ENCODE results near the gene RUNX3.
"Not testable (repeated sequence)": the region's sequence is repeated elsewhere in the genome, so short reads cannot be mapped to it uniquely, and the experiment has no call there.

RUNX3 gene

GRCh38 chr1:24910210-24910609 is 19.9 kb downstream of the RUNX3 start:
- H2BK12ac ChIP-seq (ENCODE audit: low read length) = no peak overlapping the region
- H3K4me1 ChIP-seq (ENCODE audit: control insufficient read depth in 2 of 2, insufficient read depth in 1 of 2, low read depth in 1 of 2, low read length in 2 of 2) = peaks cover 0 to 3% of the 10 kb centered on the region in 2 donors
- no peaks in the 10 kb centered on the region for H3K36me3 ChIP-seq (replicated peaks in 1 of 2; ENCODE audit: control insufficient read depth in 2 of 2, insufficient read depth in 2 of 2, low read length in 2 of 2)
- H3K18ac ChIP-seq (ENCODE audit: low read length) = no peak overlapping the region
- H2BK5ac ChIP-seq (ENCODE audit: low read length) = no peak overlapping the region
- H2AFZ ChIP-seq (ENCODE audit: low read length) = no peak overlapping the region
- no peak overlapping the region for H3K4me3 ChIP-seq (ENCODE audit: low read length in 2 of 2)
- H2BK120ac ChIP-seq (ENCODE audit: low read depth, low read length) = no peak overlapping the region
- no peak overlapping the region for H3K9ac ChIP-seq (ENCODE audit: low read depth, low read length, poor library complexity)
- no peak overlapping the region for H4K8ac ChIP-seq (ENCODE audit: low read depth, low read length)
- no peak overlapping the region for H3K4me2 ChIP-seq (ENCODE audit: insufficient read depth, low read length, poor library complexity, severe bottlenecking)
- no peak overlapping the region for H3K14ac ChIP-seq (ENCODE audit: low read length)
- peaks cover 0 to 45% (median 0%) of the 10 kb centered on the region in 3 experiments for H3K27me3 ChIP-seq (ENCODE audit: control insufficient read depth in 3 of 3, insufficient read depth in 3 of 3, low read depth in 1 of 3, low read length in 3 of 3)
- peaks cover 3% of the 10 kb centered on the region for H3K79me1 ChIP-seq (ENCODE audit: low read depth, low read length)
- no peak overlapping the region for H3K4ac ChIP-seq (ENCODE audit: low read length)
- no peaks in the 10 kb centered on the region for H3K9me3 ChIP-seq (replicated peaks in 1 of 2; ENCODE audit: control insufficient read depth in 2 of 2, insufficient read depth in 1 of 2, low read depth in 1 of 2, low read length in 2 of 2)
- H2BK15ac ChIP-seq (ENCODE audit: low read length) = no peak overlapping the region
- H3K23ac ChIP-seq (ENCODE audit: low read depth, low read length, poor library complexity) = no peak overlapping the region
- H3K27ac ChIP-seq (replicated peaks; ENCODE audit: low read length) = no peak overlapping the region
- no peak overlapping the region for H2AK5ac ChIP-seq (ENCODE audit: low read depth, low read length)
- no CpG with 5 or more reads among the region's 9 CpGs for WGBS, 2 donors (ENCODE audit: extremely low coverage in 2 of 2, insufficient read length in 2 of 2, insufficient replicate concordance in 1 of 2)
- H4K91ac ChIP-seq (ENCODE audit: low read depth, low read length, poor library complexity) = no peak overlapping the region
- DNase-seq (ENCODE audit: low spot score) = no peak

DNA sequence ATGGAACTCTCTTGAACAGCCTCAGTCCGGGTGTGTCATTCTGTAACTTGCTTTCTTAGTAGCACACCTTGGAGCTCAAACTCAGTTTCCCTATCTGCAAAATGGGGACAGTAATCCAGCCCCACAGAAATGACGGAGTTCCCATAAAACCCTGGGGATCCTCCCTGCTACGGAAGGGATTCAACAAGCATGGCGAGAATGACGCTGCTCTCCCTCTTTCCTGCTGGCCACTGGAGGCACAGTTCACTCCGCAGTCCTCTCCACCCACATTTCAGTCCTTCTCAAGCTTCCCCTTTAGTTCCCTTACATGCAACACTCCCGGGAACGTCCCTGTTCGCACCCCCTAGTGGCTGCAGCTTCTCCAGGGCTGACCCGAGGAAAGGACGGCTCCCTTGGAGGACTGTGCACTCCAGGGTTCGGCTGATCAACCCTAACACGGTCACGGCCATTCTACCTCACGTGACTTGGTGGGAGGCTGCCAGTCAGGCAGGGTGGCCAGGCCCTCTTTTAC is 20.6 kb downstream of the RUNX3 start:
- Histone ChIP-seq H3K4ac (ENCODE audit: low read length) (no peak overlapping the region), H3K4me3 (ENCODE audit: low read length in 2 of 2) (no peak overlapping the region), H3K4me1 (ENCODE audit: control insufficient read depth in 2 of 2, insufficient read depth in 1 of 2, low read depth in 1 of 2, low read length in 2 of 2) (peaks cover 0 to 3% of the 10 kb centered on the region in 2 donors), H3K27me3 (ENCODE audit: control insufficient read depth in 3 of 3, insufficient read depth in 3 of 3, low read depth in 1 of 3, low read length in 3 of 3) (peaks cover 0 to 42% (median 0%) of the 10 kb centered on the region in 3 experiments), H3K27ac (replicated peaks; ENCODE audit: low read length) (no peak overlapping the region), H2BK120ac (ENCODE audit: low read depth, low read length) (no peak overlapping the region), H3K9ac (ENCODE audit: low read depth, low read length, poor library complexity) (no peak overlapping the region), H3K4me2 (ENCODE audit: insufficient read depth, low read length, poor library complexity, severe bottlenecking) (no peak overlapping the region), H3K23ac (ENCODE audit: low read depth, low read length, poor library complexity) (no peak overlapping the region), H3K18ac (ENCODE audit: low read length) (peak overlapping the region; percentile 77), H2BK5ac (ENCODE audit: low read length) (no peak overlapping the region), H3K36me3 (replicated peaks in 1 of 2; ENCODE audit: control insufficient read depth in 2 of 2, insufficient read depth in 2 of 2, low read length in 2 of 2) (no peaks in the 10 kb centered on the region), H2BK12ac (ENCODE audit: low read length) (no peak overlapping the region), H4K91ac (ENCODE audit: low read depth, low read length, poor library complexity) (no peak overlapping the region), H2BK15ac (ENCODE audit: low read length) (peak overlapping the region; percentile 60), H3K79me1 (ENCODE audit: low read depth, low read length) (peaks cover 3% of the 10 kb centered on the region), H2AFZ (ENCODE audit: low read length) (peak overlapping the region; percentile 63), H2AK5ac (ENCODE audit: low read depth, low read length) (no peak overlapping the region), H4K8ac (ENCODE audit: low read depth, low read length) (no peak overlapping the region), H3K14ac (ENCODE audit: low read length) (no peak overlapping the region), H3K9me3 (replicated peaks in 1 of 2; ENCODE audit: control insufficient read depth in 2 of 2, insufficient read depth in 1 of 2, low read depth in 1 of 2, low read length in 2 of 2) (no peaks in the 10 kb centered on the region)
- no CpG with 5 or more reads among the region's 15 CpGs for WGBS, 2 donors (ENCODE audit: extremely low coverage in 2 of 2, insufficient read length in 2 of 2, insufficient replicate concordance in 1 of 2)
- peak; percentile 44 for DNase-seq (ENCODE audit: low spot score)

- WGBS, 2 donors (ENCODE audit: extremely low coverage in 2 of 2, insufficient read length in 2 of 2, insufficient replicate concordance in 1 of 2) = 100% methylated on average over 1 of the region's 7 CpGs; no CpG with 5 or more reads in 1 of the 2 donors
- Histone ChIP-seq H2BK120ac (ENCODE audit: low read depth, low read length) (no peak overlapping the region), H4K8ac (ENCODE audit: low read depth, low read length) (no peak overlapping the region), H2AK5ac (ENCODE audit: low read depth, low read length) (no peak overlapping the region), H3K79me1 (ENCODE audit: low read depth, low read length) (peaks cover 3% of the 10 kb centered on the region), H3K27me3 (ENCODE audit: control insufficient read depth in 3 of 3, insufficient read depth in 3 of 3, low read depth in 1 of 3, low read length in 3 of 3) (peaks cover 0 to 39% (median 0%) of the 10 kb centered on the region in 3 experiments), H3K36me3 (replicated peaks in 1 of 2; ENCODE audit: control insufficient read depth in 2 of 2, insufficient read depth in 2 of 2, low read length in 2 of 2) (no peaks in the 10 kb centered on the region), H3K9me3 (replicated peaks in 1 of 2; ENCODE audit: control insufficient read depth in 2 of 2, insufficient read depth in 1 of 2, low read depth in 1 of 2, low read length in 2 of 2) (no peaks in the 10 kb centered on the region), H3K4me1 (ENCODE audit: control insufficient read depth in 2 of 2, insufficient read depth in 1 of 2, low read depth in 1 of 2, low read length in 2 of 2) (peaks cover 0 to 3% of the 10 kb centered on the region in 2 donors), H3K18ac (ENCODE audit: low read length) (peak overlapping the region; percentile 11), H3K14ac (ENCODE audit: low read length) (no peak overlapping the region), H2BK15ac (ENCODE audit: low read length) (peak overlapping the region; percentile 5), H2BK5ac (ENCODE audit: low read length) (no peak overlapping the region), H3K4ac (ENCODE audit: low read length) (no peak overlapping the region), H3K23ac (ENCODE audit: low read depth, low read length, poor library complexity) (peak overlapping the region; percentile 49), H4K91ac (ENCODE audit: low read depth, low read length, poor library complexity) (no peak overlapping the region), H3K4me2 (ENCODE audit: insufficient read depth, low read length, poor library complexity, severe bottlenecking) (no peak overlapping the region), H3K4me3 (ENCODE audit: low read length in 2 of 2) (no peak overlapping the region), H3K9ac (ENCODE audit: low read depth, low read length, poor library complexity) (no peak overlapping the region), H2BK12ac (ENCODE audit: low read length) (no peak overlapping the region), H2AFZ (ENCODE audit: low read length) (no peak overlapping the region), H3K27ac (replicated peaks; ENCODE audit: low read length) (no peak overlapping the region)
- no peak for DNase-seq (ENCODE audit: low spot score)
Observed at GRCh38 chr1:24908591-24909259, 21.4 kb downstream of the RUNX3 start.

GRCh38 chr1:24907587-24908294 is 22.3 kb downstream of the RUNX3 start:
- H3K4ac ChIP-seq (ENCODE audit: low read length) = not testable (repeated sequence)

More at GRCh38 chr1:24907587-24908294, 22.3 kb downstream of the RUNX3 start:
- not testable (repeated sequence) for DNase-seq (ENCODE audit: low spot score); H4K91ac ChIP-seq (ENCODE audit: low read depth, low read length, poor library complexity); H2BK12ac ChIP-seq (ENCODE audit: low read length); H3K79me1 ChIP-seq (ENCODE audit: low read depth, low read length); H3K9me3 ChIP-seq (replicated peaks in 1 of 2; ENCODE audit: control insufficient read depth in 2 of 2, insufficient read depth in 1 of 2, low read depth in 1 of 2, low read length in 2 of 2); H4K8ac ChIP-seq (ENCODE audit: low read depth, low read length); H3K18ac ChIP-seq (ENCODE audit: low read length); H2BK5ac ChIP-seq (ENCODE audit: low read length); H3K36me3 ChIP-seq (replicated peaks in 1 of 2; ENCODE audit: control insufficient read depth in 2 of 2, insufficient read depth in 2 of 2, low read length in 2 of 2); H3K4me3 ChIP-seq (ENCODE audit: low read length in 2 of 2); H3K23ac ChIP-seq (ENCODE audit: low read depth, low read length, poor library complexity); H3K27ac ChIP-seq (replicated peaks; ENCODE audit: low read length); H3K14ac ChIP-seq (ENCODE audit: low read length); H3K4me2 ChIP-seq (ENCODE audit: insufficient read depth, low read length, poor library complexity, severe bottlenecking); H2AFZ ChIP-seq (ENCODE audit: low read length); H3K9ac ChIP-seq (ENCODE audit: low read depth, low read length, poor library complexity); H3K4me1 ChIP-seq (ENCODE audit: control insufficient read depth in 2 of 2, insufficient read depth in 1 of 2, low read depth in 1 of 2, low read length in 2 of 2); H2BK15ac ChIP-seq (ENCODE audit: low read length); H2BK120ac ChIP-seq (ENCODE audit: low read depth, low read length)
- peaks cover 0 to 37% (median 0%) of the 10 kb centered on the region in 3 experiments for H3K27me3 ChIP-seq (ENCODE audit: control insufficient read depth in 3 of 3, insufficient read depth in 3 of 3, low read depth in 1 of 3, low read length in 3 of 3)
- WGBS, 2 donors (ENCODE audit: extremely low coverage in 2 of 2, insufficient read length in 2 of 2, insufficient replicate concordance in 1 of 2) = no CpG with 5 or more reads among the region's 57 CpGs
- H2AK5ac ChIP-seq (ENCODE audit: low read depth, low read length) = peak overlapping the region; percentile 47
